T-helper 17 cell (primary cell): ENCODE data around the gene DDX39A. TPM values are rescaled to one million over a fixed set of nuclear protein-coding genes. Genes with fewer than 3 reads are reported as not detected.
"Not testable (repeated sequence)": the region's sequence is repeated elsewhere in the genome, so short reads cannot be mapped to it uniquely, and the experiment has no call there.

Experiments used
- ATAC-seq: fragments of 150-1000 bp; cut with Tn5 transposase; 2 replicates; pipeline ENCODE4 v1.10.0; 2021; ENCODE audit warnings: mild to moderate bottlenecking, moderate library complexity
- DNase-seq, 3 donors: peaks; one replicate each; pipeline versions ENCODE4 v3.0.0 to v3.0.0-alpha.2; 2020 to 2021
- H3K9me3 ChIP-seq: one replicate; pipeline ENCODE4 v1.7.0; 2013; ENCODE audit warnings: low read length, mild to moderate bottlenecking; ENCODE audit not compliant: control insufficient read depth, poor library complexity, severe bottlenecking
- H3K27ac Mint-ChIP-seq: one replicate; pipeline ENCODE4 v1.8.0; 2022; ENCODE audit warnings: mild to moderate bottlenecking, moderate library complexity, mixed read lengths
- H3K27me3 Mint-ChIP-seq: one replicate; pipeline ENCODE4 v1.8.0; 2022; ENCODE audit warnings: mixed read lengths
- H3K36me3 Mint-ChIP-seq: one replicate; pipeline ENCODE4 v1.8.0; 2022; ENCODE audit warnings: low read depth, mixed read lengths
- H3K4me1 Mint-ChIP-seq: one replicate; pipeline ENCODE4 v1.8.0; 2022; ENCODE audit warnings: mild to moderate bottlenecking, mixed read lengths
- H3K4me3 Mint-ChIP-seq: one replicate; pipeline ENCODE4 v1.8.0; 2022; ENCODE audit warnings: mild to moderate bottlenecking, moderate library complexity, mixed read lengths
- total RNA-seq, 4 donors: library from RNA in 2 of 4; stranded (reverse) in 2 of 4; gene quantifications; one replicate each; pipeline ENCODE4 v1.2.3 and lab custom pipeline; 2022 to 2026

The DDX39A gene
- total RNA-seq, 2 donors from 2014 or later, result 276 to 284 TPM

GRCh38 chr19:14409146-14410023 is 9.8 kb downstream of the DDX39A start:
- Mint-ChIP-seq H3K27ac (peak overlapping the region; percentile 93), H3K27me3 (no peaks in the 10 kb centered on the region), H3K36me3 (peaks cover 8% of the 10 kb centered on the region)

DNA sequence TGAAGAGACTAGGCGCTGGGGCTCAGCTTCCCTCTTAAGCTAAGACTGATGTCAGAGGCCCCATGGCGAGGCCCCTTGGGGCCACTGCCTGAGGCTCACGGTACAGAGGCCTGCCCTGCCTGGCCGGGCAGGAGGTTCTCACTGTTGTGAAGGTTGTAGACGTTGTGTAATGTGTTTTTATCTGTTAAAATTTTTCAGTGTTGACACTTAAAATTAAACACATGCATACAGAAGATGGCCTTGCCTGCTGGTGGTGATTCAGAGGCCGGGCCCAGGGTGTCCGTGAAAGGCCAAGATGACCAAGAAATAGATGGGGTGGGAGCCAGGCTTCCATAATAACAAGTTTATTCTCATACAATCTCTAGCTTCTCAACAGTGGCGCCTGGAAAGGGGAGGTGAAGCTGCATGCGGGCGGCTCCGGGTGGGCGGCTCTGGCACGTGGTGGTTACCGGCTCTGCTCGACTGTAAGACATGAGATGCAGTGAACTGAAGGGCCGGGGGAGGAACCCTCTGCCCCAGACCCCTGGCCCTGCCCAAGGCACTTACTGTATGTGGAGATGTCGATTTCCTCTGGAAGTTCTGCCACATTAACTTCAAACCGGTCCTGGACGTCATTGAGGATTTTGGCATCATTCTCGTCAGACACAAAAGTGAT is 10.5 kb downstream of the DDX39A start:
- no peak for ATAC-seq
- H3K27ac Mint-ChIP-seq, result peak overlapping the region; percentile 93
- H3K4me1 Mint-ChIP-seq, result peaks cover 55% of the 10 kb centered on the region
- H3K36me3 Mint-ChIP-seq, result peaks cover 12% of the 10 kb centered on the region
- no peak for DNase-seq
- H3K4me3 Mint-ChIP-seq, result peak overlapping the region; percentile 88
- H3K27me3 Mint-ChIP-seq, result no peaks in the 10 kb centered on the region
- H3K9me3 ChIP-seq, result no peaks in the 10 kb centered on the region

More at GRCh38 chr19:14409146-14410023, 9.8 kb downstream of the DDX39A start:
- DNase-seq (no peak), ATAC-seq (peak; percentile 4)
- H3K9me3 ChIP-seq, result no peaks in the 10 kb centered on the region
- peak overlapping the region; percentile 88 for H3K4me3 Mint-ChIP-seq
- H3K4me1 Mint-ChIP-seq, result peaks cover 55% of the 10 kb centered on the region

GRCh38 chr19:14407605-14408484 is 11.3 kb downstream of the DDX39A start:
- Mint-ChIP-seq H3K27ac (peak overlapping the region; percentile 93), H3K4me3 (peak overlapping the region; percentile 88), H3K36me3 (peaks cover 10% of the 10 kb centered on the region), H3K27me3 (no peaks in the 10 kb centered on the region), H3K4me1 (peaks cover 49% of the 10 kb centered on the region)
- DNase-seq (no peak), ATAC-seq (no peak)
- H3K9me3 ChIP-seq, result no peaks in the 10 kb centered on the region

GRCh38 chr19:14406645-14407401 is 12.3 kb downstream of the DDX39A start:
- peak overlapping the region; percentile 93 for H3K27ac Mint-ChIP-seq
- H3K4me3 Mint-ChIP-seq, result peak overlapping the region; percentile 81
- no peaks in the 10 kb centered on the region for H3K9me3 ChIP-seq
- H3K4me1 Mint-ChIP-seq, result peaks cover 48% of the 10 kb centered on the region
- ATAC-seq (no peak), DNase-seq (no peak)
- no peaks in the 10 kb centered on the region for H3K27me3 Mint-ChIP-seq
- H3K36me3 Mint-ChIP-seq, result peaks cover 11% of the 10 kb centered on the region

DNA sequence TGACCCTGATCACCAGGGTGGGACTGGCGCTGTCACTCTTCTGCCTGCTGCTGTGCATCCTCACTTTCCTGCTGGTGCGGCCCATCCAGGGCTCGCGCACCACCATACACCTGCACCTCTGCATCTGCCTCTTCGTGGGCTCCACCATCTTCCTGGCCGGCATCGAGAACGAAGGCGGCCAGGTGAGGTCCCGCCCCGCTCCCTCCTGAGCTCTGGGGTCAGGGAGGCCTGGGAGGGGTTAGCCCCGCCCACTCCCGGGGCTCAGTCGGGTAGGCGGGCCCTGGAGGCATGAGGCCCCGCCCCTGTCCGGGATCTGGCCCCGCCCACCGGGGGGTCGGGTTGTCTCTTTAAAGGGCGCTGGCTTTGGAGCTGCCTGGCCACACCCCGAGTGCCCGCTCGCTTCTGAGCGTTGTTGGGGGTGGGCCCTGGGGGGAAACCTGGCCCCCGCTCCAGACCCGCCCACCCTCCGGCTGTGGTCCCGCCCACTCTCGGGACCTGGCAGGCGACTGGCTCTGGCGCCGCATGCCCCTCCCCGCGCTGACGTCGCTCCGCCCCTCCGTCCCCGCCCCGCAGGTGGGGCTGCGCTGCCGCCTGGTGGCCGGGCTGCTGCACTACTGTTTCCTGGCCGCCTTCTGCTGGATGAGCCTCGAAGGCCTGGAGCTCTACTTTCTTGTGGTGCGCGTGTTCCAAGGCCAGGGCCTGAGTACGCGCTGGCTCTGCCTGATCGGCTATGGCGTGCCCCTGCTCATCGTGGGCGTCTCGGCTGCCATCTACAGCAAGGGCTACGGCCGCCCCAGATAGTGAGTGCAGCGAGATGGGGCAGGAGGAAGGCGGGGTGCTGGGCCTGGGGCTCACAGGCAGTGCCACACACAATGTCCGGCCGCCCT is 13.1 kb downstream of the DDX39A start:
- ATAC-seq, result peak; percentile 63
- Mint-ChIP-seq H3K27ac (peak overlapping the region; percentile 93), H3K36me3 (peaks cover 15% of the 10 kb centered on the region)

DNA sequence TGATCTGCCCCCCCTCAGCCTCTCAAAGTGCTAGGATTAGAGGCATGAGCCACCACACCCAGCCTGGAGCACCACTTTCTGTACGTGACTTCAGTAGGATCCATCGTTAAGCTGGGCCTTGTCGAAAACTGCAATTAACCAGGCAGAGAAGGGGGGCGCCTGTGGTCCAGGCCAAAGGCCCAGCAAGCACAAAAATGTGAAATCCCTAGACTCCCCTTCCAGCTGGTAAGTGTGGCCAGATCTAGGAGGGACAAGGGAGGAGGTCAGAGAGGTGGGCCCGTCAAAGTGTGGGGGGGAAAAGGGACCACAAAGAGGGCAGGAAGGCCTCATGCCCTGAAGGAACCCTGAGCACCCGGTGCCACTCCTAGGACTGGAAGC is 13.8 kb downstream of the DDX39A start:
- no peaks in the 10 kb centered on the region for H3K9me3 ChIP-seq
- Mint-ChIP-seq H3K4me1 (peaks cover 39% of the 10 kb centered on the region), H3K4me3 (peak overlapping the region; percentile 64), H3K27ac (peak overlapping the region; percentile 93), H3K36me3 (peaks cover 15% of the 10 kb centered on the region), H3K27me3 (no peaks in the 10 kb centered on the region)
- DNase-seq (no peak), ATAC-seq (no peak)

More for the DNA sequence above, 13.1 kb downstream of the DDX39A start:
- Mint-ChIP-seq H3K4me3 (peak overlapping the region; percentile 81), H3K27me3 (no peaks in the 10 kb centered on the region), H3K4me1 (peaks cover 43% of the 10 kb centered on the region)
- DNase-seq, result peak; percentile 85 to 92 (median 87)
- no peaks in the 10 kb centered on the region for H3K9me3 ChIP-seq

DNA sequence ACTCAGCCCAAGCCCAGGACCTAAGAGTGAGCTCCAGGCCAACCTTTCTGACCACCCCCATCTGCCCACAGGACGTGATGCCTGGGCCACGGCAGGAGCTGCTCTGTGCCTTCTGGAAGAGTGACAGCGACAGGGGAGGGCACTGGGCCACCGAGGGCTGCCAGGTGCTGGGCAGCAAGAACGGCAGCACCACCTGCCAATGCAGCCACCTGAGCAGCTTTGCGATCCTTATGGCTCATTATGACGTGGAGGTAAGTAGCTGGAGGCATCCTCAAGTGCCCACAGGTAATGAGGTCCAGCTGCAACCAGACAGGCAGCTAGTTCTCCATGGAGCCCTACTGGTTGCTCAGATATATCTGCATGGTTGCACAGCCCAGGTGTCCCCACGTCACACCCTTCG is 14.8 kb downstream of the DDX39A start:
- no peaks in the 10 kb centered on the region for H3K27me3 Mint-ChIP-seq
- peaks cover 12% of the 10 kb centered on the region for H3K36me3 Mint-ChIP-seq
- no peak for DNase-seq
- ATAC-seq, result no peak
- H3K27ac Mint-ChIP-seq, result peak overlapping the region; percentile 93
- no peaks in the 10 kb centered on the region for H3K9me3 ChIP-seq
- peak overlapping the region; percentile 71 for H3K4me3 Mint-ChIP-seq
- peaks cover 31% of the 10 kb centered on the region for H3K4me1 Mint-ChIP-seq

DNA sequence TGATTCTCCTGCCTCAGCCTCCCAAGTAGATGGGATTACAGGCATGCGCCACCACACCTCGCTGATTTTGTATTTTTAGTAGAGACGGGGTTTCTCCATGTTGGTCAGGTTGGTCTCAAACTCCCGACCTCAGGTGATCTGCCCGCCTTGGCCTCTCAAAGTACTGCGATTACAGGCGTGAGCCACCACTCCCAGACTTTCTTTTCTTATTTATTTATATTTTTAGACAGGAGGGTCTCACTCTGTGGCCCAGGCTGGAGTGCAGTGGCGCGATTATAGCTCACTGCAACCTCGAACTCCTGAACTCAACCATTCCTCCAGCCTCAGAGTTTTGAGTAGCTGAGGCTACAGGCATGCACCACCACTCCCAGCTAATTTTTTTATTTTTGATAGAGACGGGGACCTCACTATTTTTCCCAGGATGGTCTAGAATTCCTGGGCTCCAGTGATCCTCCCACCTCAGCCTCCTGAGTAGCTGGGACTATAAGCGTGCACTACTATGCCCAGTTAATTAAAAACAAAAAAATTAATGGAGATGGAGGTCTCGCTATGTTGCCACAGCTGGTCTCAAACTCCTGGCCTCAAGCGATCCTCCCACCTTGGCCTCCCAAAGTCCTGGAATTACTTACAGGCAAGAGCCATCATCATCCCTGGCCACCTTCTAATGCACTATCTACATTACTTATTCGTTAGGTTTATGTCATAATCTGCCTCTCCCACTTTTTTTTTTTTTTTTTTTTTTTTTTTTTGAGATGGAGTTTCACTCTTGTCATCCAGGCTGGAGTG is 15.8 kb downstream of the DDX39A start:
- H3K9me3 ChIP-seq, H3K27me3 Mint-ChIP-seq, DNase-seq, ATAC-seq: not testable (repeated sequence)
- Mint-ChIP-seq H3K36me3 (peaks cover 12% of the 10 kb centered on the region), H3K27ac (peak overlapping the region; percentile 93), H3K4me3 (peak overlapping the region; percentile 31), H3K4me1 (peaks cover 27% of the 10 kb centered on the region)

DNA sequence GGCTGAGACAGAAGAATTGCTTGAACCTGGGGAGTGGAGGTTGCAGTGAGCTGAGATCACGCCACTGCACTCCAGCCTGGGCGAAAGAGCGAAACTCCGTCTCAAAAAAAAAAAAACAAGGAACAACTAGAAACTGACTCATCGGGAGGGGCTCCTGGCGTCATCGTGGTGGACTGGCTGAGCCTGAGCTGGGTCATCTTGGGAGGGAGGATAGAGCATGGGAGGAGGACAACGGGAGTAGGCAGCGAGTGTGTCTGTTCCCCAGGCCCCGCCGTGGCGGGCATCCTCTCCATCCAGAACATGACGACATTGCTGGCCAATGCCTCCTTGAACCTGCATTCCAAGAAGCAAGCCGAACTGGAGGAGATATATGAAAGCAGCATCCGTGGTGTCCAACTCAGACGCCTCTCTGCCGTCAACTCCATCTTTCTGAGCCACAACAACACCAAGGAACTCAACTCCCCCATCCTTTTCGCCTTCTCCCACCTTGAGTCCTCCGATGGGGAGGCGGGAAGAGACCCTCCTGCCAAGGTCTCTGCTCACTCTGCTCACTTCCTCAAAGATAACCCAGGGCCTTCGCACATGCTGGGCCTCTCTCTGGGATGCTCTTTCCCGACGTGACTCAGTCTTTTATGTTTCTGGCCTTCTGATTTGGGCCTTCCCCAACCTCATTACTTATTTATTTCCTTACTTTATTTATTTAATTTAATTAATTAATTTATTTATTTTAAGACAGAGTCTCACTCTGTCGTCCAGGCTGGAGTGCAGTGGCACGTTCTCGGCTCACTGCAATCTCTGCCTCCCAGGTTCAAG is 16.6 kb downstream of the DDX39A start:
- peaks cover 14% of the 10 kb centered on the region for H3K36me3 Mint-ChIP-seq
- peak overlapping the region; percentile 93 for H3K27ac Mint-ChIP-seq
- ATAC-seq, result no peak
- H3K27me3 Mint-ChIP-seq, result no peaks in the 10 kb centered on the region
- DNase-seq, result no peak
- peak overlapping the region; percentile 58 for H3K4me3 Mint-ChIP-seq
- H3K9me3 ChIP-seq, result no peaks in the 10 kb centered on the region
- H3K4me1 Mint-ChIP-seq, result peaks cover 27% of the 10 kb centered on the region

GRCh38 chr19:14401468-14402195 is 17.5 kb downstream of the DDX39A start:
- Mint-ChIP-seq H3K4me3 (peak overlapping the region; percentile 52), H3K27me3 (no peaks in the 10 kb centered on the region), H3K27ac (peak overlapping the region; percentile 93), H3K4me1 (peaks cover 24% of the 10 kb centered on the region), H3K36me3 (peaks cover 13% of the 10 kb centered on the region)
- H3K9me3 ChIP-seq, result no peaks in the 10 kb centered on the region
- DNase-seq, result no peak
- ATAC-seq, result no peak
